Subcutaneous abdominal adipose tissue (tissue), 5 donors: ENCODE measurements around the gene DIO1.

Source experiments
- H3K27ac ChIP-seq: one replicate; pipeline ENCODE4 v1.7.0; 2013; ENCODE audit warnings: low read depth, mild to moderate bottlenecking, inconsistent platforms, low read length, moderate library complexity
- H3K27me3 ChIP-seq, 5 donors: one replicate each; pipeline ENCODE4 v1.7.0; 2013; ENCODE audit warnings: low read length in 5 of 5, inconsistent platforms in 1 of 5; ENCODE audit not compliant: control insufficient read depth in 5 of 5, insufficient read depth in 4 of 5
- H3K36me3 ChIP-seq, 5 donors: one replicate each; pipeline ENCODE4 v1.7.0; 2013; ENCODE audit warnings: low read length in 5 of 5; ENCODE audit not compliant: control insufficient read depth in 5 of 5, insufficient read depth in 5 of 5
- H3K4me1 ChIP-seq, 5 donors: one replicate each; pipeline ENCODE4 v1.7.0; 2013; ENCODE audit warnings: low read length in 5 of 5, mild to moderate bottlenecking in 3 of 5, moderate library complexity in 1 of 5; ENCODE audit not compliant: control insufficient read depth in 5 of 5, insufficient read depth in 5 of 5
- H3K4me3 ChIP-seq, 5 donors: one replicate each; pipeline ENCODE4 v1.7.0; 2013; ENCODE audit warnings: low read length in 5 of 5, low read depth in 1 of 5
- H3K9ac ChIP-seq, 5 donors: one replicate each; pipeline ENCODE4 v1.7.0; 2013; ENCODE audit warnings: low read length in 5 of 5, mild to moderate bottlenecking in 4 of 5, moderate library complexity in 3 of 5
- H3K9me3 ChIP-seq, 5 donors: one replicate each; pipeline ENCODE4 v1.7.0; 2013; ENCODE audit warnings: low read length in 5 of 5; ENCODE audit not compliant: control insufficient read depth in 5 of 5
- donor health status: healthy.
- donor health status: healthy.
- donor health status: healthy.
- donor health status: healthy.
- donor health status: healthy.

The DIO1 gene

GRCh38 chr1:53891678-53892077 is 2.3 kb upstream of the DIO1 start:
- H3K36me3 ChIP-seq = peaks cover 0 to 7% (median 3%) of the 10 kb centered on the region in 5 donors
- H3K27ac ChIP-seq = no peak overlapping the region
- H3K4me1 ChIP-seq = peaks cover 2 to 38% (median 22%) of the 10 kb centered on the region in 5 donors
- H3K9ac ChIP-seq = no peak overlapping the region
- no peak overlapping the region for H3K4me3 ChIP-seq
- no peaks in the 10 kb centered on the region for H3K27me3 ChIP-seq
- no peaks in the 10 kb centered on the region for H3K9me3 ChIP-seq

- no peak overlapping the region for H3K4me3 ChIP-seq
- no peaks in the 10 kb centered on the region for H3K27me3 ChIP-seq
- H3K4me1 ChIP-seq = peaks cover 2 to 43% (median 25%) of the 10 kb centered on the region in 5 donors
- H3K9ac ChIP-seq = no peak overlapping the region
- no peaks in the 10 kb centered on the region for H3K36me3 ChIP-seq
- H3K9me3 ChIP-seq = no peaks in the 10 kb centered on the region
- H3K27ac ChIP-seq = no peak overlapping the region
Measured at GRCh38 chr1:53892911-53893310, 1.1 kb upstream of the DIO1 start.

GRCh38 chr1:53894644-53895043 is 657 bp downstream of the DIO1 start:
- Histone ChIP-seq H3K36me3 (no peaks in the 10 kb centered on the region), H3K27me3 (no peaks in the 10 kb centered on the region), H3K27ac (no peak overlapping the region), H3K9ac (no peak overlapping the region), H3K4me1 (peaks cover 2 to 44% (median 25%) of the 10 kb centered on the region in 5 donors), H3K4me3 (no peak overlapping the region), H3K9me3 (no peaks in the 10 kb centered on the region)

- no peaks in the 10 kb centered on the region for H3K27me3 ChIP-seq
- no peak overlapping the region for H3K9ac ChIP-seq
- no peaks in the 10 kb centered on the region for H3K9me3 ChIP-seq
- H3K36me3 ChIP-seq = no peaks in the 10 kb centered on the region
- H3K4me1 ChIP-seq = peaks cover under 1 to 40% (median 21%) of the 10 kb centered on the region in 5 donors
- H3K27ac ChIP-seq = no peak overlapping the region
- H3K4me3 ChIP-seq = no peak overlapping the region
Measured at GRCh38 chr1:53895421-53895820, 1.4 kb downstream of the DIO1 start.

GRCh38 chr1:53896635-53897229 is 2.7 kb downstream of the DIO1 start:
- H3K36me3 ChIP-seq = no peaks in the 10 kb centered on the region
- H3K27ac ChIP-seq = no peak overlapping the region
- H3K27me3 ChIP-seq = no peaks in the 10 kb centered on the region
- no peak overlapping the region for H3K9ac ChIP-seq
- H3K4me3 ChIP-seq = no peak overlapping the region
- H3K4me1 ChIP-seq = peaks cover 0 to 33% (median 16%) of the 10 kb centered on the region in 5 donors
- H3K9me3 ChIP-seq = no peaks in the 10 kb centered on the region

GRCh38 chr1:53899206-53899628 is 5.2 kb downstream of the DIO1 start:
- Histone ChIP-seq H3K9me3 (no peaks in the 10 kb centered on the region), H3K4me3 (no peak overlapping the region), H3K4me1 (peaks cover 0 to 30% (median 16%) of the 10 kb centered on the region in 5 donors), H3K27me3 (no peaks in the 10 kb centered on the region), H3K9ac (peak overlapping the region in 1 of 5 donors; percentile 44), H3K36me3 (no peaks in the 10 kb centered on the region), H3K27ac (no peak overlapping the region)

- Histone ChIP-seq H3K27ac (no peak overlapping the region), H3K4me1 (peaks cover 0 to 30% (median 16%) of the 10 kb centered on the region in 5 donors), H3K4me3 (no peak overlapping the region), H3K9ac (no peak overlapping the region), H3K9me3 (no peaks in the 10 kb centered on the region), H3K36me3 (no peaks in the 10 kb centered on the region), H3K27me3 (no peaks in the 10 kb centered on the region)
Measured at GRCh38 chr1:53899708-53900107, 5.7 kb downstream of the DIO1 start.

GRCh38 chr1:53902235-53903138 is 8.5 kb downstream of the DIO1 start:
- Histone ChIP-seq H3K36me3 (no peaks in the 10 kb centered on the region), H3K9ac (no peak overlapping the region), H3K27ac (no peak overlapping the region), H3K9me3 (no peaks in the 10 kb centered on the region), H3K4me1 (peaks cover 0 to 18% (median 10%) of the 10 kb centered on the region in 5 donors), H3K27me3 (no peaks in the 10 kb centered on the region), H3K4me3 (no peak overlapping the region)

- Histone ChIP-seq H3K27me3 (no peaks in the 10 kb centered on the region), H3K4me3 (no peak overlapping the region), H3K36me3 (no peaks in the 10 kb centered on the region), H3K4me1 (no peaks in the 10 kb centered on the region), H3K27ac (no peak overlapping the region), H3K9ac (no peak overlapping the region), H3K9me3 (no peaks in the 10 kb centered on the region)
Measured at GRCh38 chr1:53905509-53905908, 11.5 kb downstream of the DIO1 start.

- Histone ChIP-seq H3K9me3 (no peaks in the 10 kb centered on the region), H3K4me3 (no peak overlapping the region), H3K9ac (no peak overlapping the region), H3K27me3 (no peaks in the 10 kb centered on the region), H3K4me1 (no peaks in the 10 kb centered on the region), H3K36me3 (no peaks in the 10 kb centered on the region), H3K27ac (no peak overlapping the region)
Measured at GRCh38 chr1:53906121-53906520, 12.1 kb downstream of the DIO1 start.
